H1 (cell line): ENCODE results near the gene OR2A12. TPM values are rescaled to one million over a fixed set of nuclear protein-coding genes. Genes with fewer than 3 reads are reported as not detected.

ENCODE experiments used
- CTCF ChIA-PET: fragments of 300-600 bp; sonication (Branson Sonifier 250); formaldehyde crosslinking; loops from one replicate; lab custom pipeline; 2021; ENCODE audit not compliant: partially characterized antibody; lab: Charles Lee
- POLR2A ChIA-PET: fragments of 300-600 bp; sonication (Branson Sonifier 250); formaldehyde crosslinking; loops from one replicate; lab custom pipeline; 2021; ENCODE audit warnings: inconsistent platforms; ENCODE audit not compliant: partially characterized antibody; lab: Charles Lee
- DNase-seq, 2 experiments: peaks; one replicate each; pipeline versions ENCODE4 v3.0.0 to v3.0.0-alpha.2; 2010 to 2022; ENCODE audit warnings: low spot score in 2 of 2, low read depth in 1 of 2, mixed read lengths in 1 of 2
- FAIRE-seq: peaks from 2 replicates; lab custom pipeline; 2011; peaks lifted over from hg19 to GRCh38; lab: Jason Lieb, UNC
- H2AFZ ChIP-seq: 2 replicates; pipeline ENCODE4 v1.8.1; 2012; ENCODE audit warnings: low read length, inconsistent platforms
- H2AK5ac ChIP-seq: 2 replicates; pipeline ENCODE4 v1.6.1; 2013; ENCODE audit warnings: low read depth, low read length
- H2BK120ac ChIP-seq: replicated peaks from 2 replicates; pipeline ENCODE3; 2013; ENCODE audit warnings: low read depth, low read length, inconsistent platforms
- H2BK12ac ChIP-seq: 2 replicates; pipeline ENCODE4 v1.6.1; 2013; ENCODE audit warnings: low read depth, low read length
- H2BK15ac ChIP-seq: 2 replicates; pipeline ENCODE4 v1.6.1; 2013; ENCODE audit warnings: low read length
- H2BK20ac ChIP-seq: 2 replicates; pipeline ENCODE4 v1.6.1; 2013; ENCODE audit warnings: low read length
- H2BK5ac ChIP-seq: 2 replicates; pipeline ENCODE4 v1.6.1; 2013; ENCODE audit warnings: low read depth, low read length
- H3K14ac ChIP-seq: 2 replicates; pipeline ENCODE4 v1.6.1; 2013; ENCODE audit warnings: inconsistent platforms; ENCODE audit not compliant: insufficient read length
- H3K18ac ChIP-seq: 2 replicates; pipeline ENCODE4 v1.6.1; 2013; ENCODE audit warnings: low read length; ENCODE audit errors: extremely low read depth
- H3K23ac ChIP-seq: 2 replicates; pipeline ENCODE4 v1.6.1; 2013; ENCODE audit warnings: inconsistent platforms; ENCODE audit not compliant: insufficient read length
- H3K23me2 ChIP-seq: 2 replicates; pipeline ENCODE4 v1.6.1; 2013; ENCODE audit warnings: low read depth, low read length
- H3K27ac ChIP-seq: 2 replicates; pipeline ENCODE4 v1.6.1; 2011; ENCODE audit warnings: low read depth, low read length, inconsistent platforms
- H3K27me3 ChIP-seq, 4 experiments: replicated peaks in 1 of 4; 1 replicate in 1 of 4; 2 replicates in 3 of 4; pipeline versions ENCODE4 v1.6.1 to v1.8.1; 2011 to 2013; ENCODE audit warnings: low read length in 3 of 4, mild to moderate bottlenecking in 3 of 4, inconsistent platforms in 2 of 4, mixed read lengths in 2 of 4, moderate library complexity in 1 of 4; ENCODE audit not compliant: control insufficient read depth in 3 of 4, insufficient read depth in 3 of 4; ENCODE audit errors: extremely low read depth in 1 of 4
- H3K36me3 ChIP-seq, 4 experiments: 2 replicates each; pipeline versions ENCODE4 v1.6.1 to v1.8.1; 2011 to 2013; ENCODE audit warnings: mild to moderate bottlenecking in 4 of 4, low read length in 3 of 4, moderate library complexity in 2 of 4, control low read depth in 1 of 4, inconsistent platforms in 1 of 4; ENCODE audit not compliant: insufficient read depth in 4 of 4, control insufficient read depth in 2 of 4
- H3K4ac ChIP-seq: replicated peaks from 2 replicates; pipeline ENCODE3; 2013; ENCODE audit warnings: low read length, low read depth, mixed read lengths, inconsistent platforms; ENCODE audit not compliant: insufficient read length
- H3K4me1 ChIP-seq, 4 experiments: replicated peaks in 1 of 4; 1 replicate in 1 of 4; 2 replicates in 3 of 4; pipeline versions ENCODE4 v1.6.1 to v1.8.1; 2011 to 2013; ENCODE audit warnings: low read length in 3 of 4, inconsistent platforms in 2 of 4, mixed read lengths in 1 of 4; ENCODE audit not compliant: insufficient read depth in 4 of 4, control insufficient read depth in 3 of 4
- H3K4me2 ChIP-seq, 2 experiments: 2 replicates each; pipeline versions ENCODE4 v1.6.1 to v1.8.1; 2011 to 2013; ENCODE audit warnings: low read depth in 2 of 2, low read length in 2 of 2, control low read depth in 1 of 2, inconsistent platforms in 1 of 2, mild to moderate bottlenecking in 1 of 2; ENCODE audit not compliant: insufficient read depth in 1 of 2
- H3K4me3 ChIP-seq, 4 experiments: fragments of 200-600, 300-600 bp in 1 of 4; sonication (generic), shearing (Covaris generic), sonication (Bioruptor Twin) in 1 of 4; 2 replicates each; pipeline versions ENCODE4 v1.5.1 to v1.8.1; 2011 to 2016; ENCODE audit warnings: low read length in 4 of 4, low read depth in 3 of 4, control low read depth in 2 of 4, inconsistent platforms in 2 of 4, mild to moderate bottlenecking in 2 of 4, mixed read lengths in 1 of 4, moderate library complexity in 1 of 4; ENCODE audit not compliant: insufficient read depth in 2 of 4; ENCODE audit errors: extremely low read depth in 1 of 4
- H3K56ac ChIP-seq: replicated peaks from 2 replicates; pipeline ENCODE3; 2013; ENCODE audit warnings: low read depth, mild to moderate bottlenecking, mixed read lengths, low read length, inconsistent platforms; ENCODE audit not compliant: insufficient read length
- H3K79me1 ChIP-seq: 2 replicates; pipeline ENCODE4 v1.6.1; 2013; ENCODE audit warnings: low read depth, low read length, control low read depth
- H3K79me2 ChIP-seq, 2 experiments: 2 replicates each; pipeline versions ENCODE4 v1.6.1 to v1.8.1; 2012 to 2013; ENCODE audit warnings: low read length in 2 of 2, mild to moderate bottlenecking in 2 of 2, inconsistent platforms in 1 of 2; ENCODE audit not compliant: insufficient read depth in 2 of 2, control insufficient read depth in 1 of 2
- H3K9ac ChIP-seq, 4 experiments: replicated peaks in 1 of 4; 1 replicate in 1 of 4; 2 replicates in 3 of 4; pipeline versions ENCODE4 v1.6.1 to v1.8.1; 2011 to 2013; ENCODE audit warnings: low read depth in 3 of 4, low read length in 3 of 4, control low read depth in 2 of 4, mild to moderate bottlenecking in 2 of 4, moderate library complexity in 2 of 4, inconsistent platforms in 1 of 4; ENCODE audit errors: extremely low read depth in 1 of 4
- H3K9me3 ChIP-seq, 2 experiments: 2 replicates each; pipeline versions ENCODE4 v1.6.1 to v1.8.1; 2012 to 2013; ENCODE audit warnings: mild to moderate bottlenecking in 2 of 2, moderate library complexity in 2 of 2, control low read depth in 1 of 2, inconsistent platforms in 1 of 2, low read depth in 1 of 2, low read length in 1 of 2, mixed read lengths in 1 of 2; ENCODE audit not compliant: insufficient read depth in 2 of 2
- H4K20me1 ChIP-seq, 2 experiments: replicated peaks in 1 of 2; 2 replicates each; pipeline versions ENCODE3 to v1.8.1; 2011 to 2013; ENCODE audit warnings: inconsistent platforms in 2 of 2, low read length in 2 of 2, mild to moderate bottlenecking in 1 of 2; ENCODE audit not compliant: insufficient read depth in 2 of 2, control insufficient read depth in 1 of 2
- H4K5ac ChIP-seq: 2 replicates; pipeline ENCODE4 v1.6.1; 2013; ENCODE audit warnings: low read length, low read depth, mixed read lengths, inconsistent platforms; ENCODE audit not compliant: insufficient read length
- H4K8ac ChIP-seq: 2 replicates; pipeline ENCODE4 v1.8.0; 2013; ENCODE audit warnings: mild to moderate bottlenecking, moderate library complexity, low read length, inconsistent platforms; ENCODE audit not compliant: insufficient read depth; ENCODE audit errors: extremely low read depth
- H4K91ac ChIP-seq: replicated peaks from 2 replicates; pipeline ENCODE3; 2013; ENCODE audit warnings: low read length, mixed read lengths, inconsistent platforms; ENCODE audit not compliant: insufficient read length
- EGR1 ChIP-seq: IDR thresholded peaks from 2 replicates; pipeline ENCODE4 v1.6.1; 2011; ENCODE audit warnings: low read depth, low read length, borderline replicate concordance
- YY1 ChIP-seq: IDR thresholded peaks from 2 replicates; pipeline ENCODE4 v1.6.1; 2011; ENCODE audit warnings: low read depth, mild to moderate bottlenecking, low read length
- WGBS, 2 experiments: shearing (Covaris generic) in 1 of 2; methylation state at CpG; one replicate each; pipeline versions ENCODE4 v1.1.6 to v1.1.7; 2013 to 2015; ENCODE audit warnings: low lambda C conversion rate in 2 of 2, mixed read lengths in 2 of 2, inconsistent platforms in 1 of 2, low coverage in 1 of 2, missing lambda C conversion rate in 1 of 2; ENCODE audit not compliant: insufficient replicate concordance in 2 of 2, insufficient coverage in 1 of 2, insufficient read length in 1 of 2; ENCODE audit errors: extremely low coverage in 1 of 2, missing lambda C conversion rate in 1 of 2; 5-methylcytosine and 5-hydroxymethylcytosine counted together
- polyA plus RNA-seq, 7 experiments: library from polyadenylated mRNA; depleted of rRNA in 3 of 7; stranded (reverse) in 5 of 7; unstranded in 2 of 7; fragments of >200 nt in 5 of 7; fragments of 200-250 nt in 2 of 7; gene quantifications; 1 replicate in 5 of 7; 2 replicates in 1 of 7; 4 replicates in 1 of 7; pipeline versions ENCODE4 v1.2.1 to v1.2.3, GENCODE V29; 2011 to 2013; ENCODE audit warnings: missing spikeins in 2 of 7, mixed read lengths in 2 of 7
- total RNA-seq: library from RNA; stranded (reverse); fragmentation: NEBNext Ultra II Directional; extraction: Animal tissue kit (Norgen Biotek cat#: 25700); gene quantifications from 2 replicates; pipeline ENCODE4 v1.2.1, GENCODE V29; 2021

The OR2A12 gene
- total and polyA plus RNA-seq, 2 of the 8 experiments (the other 6 are each of a cell fraction or from before 2014, with no cell fraction given) = not detected

DNA sequence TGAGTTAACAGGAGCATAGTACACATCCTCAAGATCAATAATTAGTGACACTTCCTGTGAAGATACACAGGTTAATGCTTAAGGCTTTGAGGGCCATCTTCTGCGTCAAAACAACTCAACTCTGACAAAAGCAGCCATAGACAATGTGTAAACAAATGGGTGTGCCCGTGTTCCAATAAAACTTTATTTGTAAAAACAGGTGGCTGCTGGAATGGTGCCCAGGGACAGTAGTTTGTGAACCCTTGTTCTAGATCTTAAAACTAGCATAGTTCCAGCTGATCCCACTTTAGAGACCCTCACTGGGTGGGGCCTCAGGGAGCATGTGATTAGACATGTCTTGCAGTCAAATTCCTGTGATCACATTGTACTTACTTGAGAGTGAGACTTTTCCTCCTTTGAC is 44.7 kb downstream of the OR2A12 start:
- Histone ChIP-seq H2BK5ac (no peak overlapping the region), H3K4me1 (no peaks in the 10 kb centered on the region), H3K4me3 (no peak overlapping the region), H3K27ac (no peak overlapping the region), H3K4me2 (no peak overlapping the region), H2AK5ac (no peak overlapping the region), H3K56ac (no peak overlapping the region), H3K27me3 (no peaks in the 10 kb centered on the region), H3K79me1 (no peaks in the 10 kb centered on the region), H3K79me2 (no peaks in the 10 kb centered on the region), H3K36me3 (no peaks in the 10 kb centered on the region), H3K9ac (no peak overlapping the region), H3K4ac (no peak overlapping the region), H3K9me3 (no peaks in the 10 kb centered on the region), H4K20me1 (no peaks in the 10 kb centered on the region), H3K18ac (no peak overlapping the region), H2BK12ac (no peak overlapping the region), H2BK120ac (no peak overlapping the region), H4K91ac (no peak overlapping the region), H2BK20ac (no peak overlapping the region), H4K5ac (no peak overlapping the region), H3K23me2 (no peaks in the 10 kb centered on the region), H3K23ac (no peak overlapping the region), H3K14ac (no peak overlapping the region), H2AFZ (no peak overlapping the region), H4K8ac (no peak overlapping the region), H2BK15ac (no peak overlapping the region)
- FAIRE-seq = no peak
- no peak for DNase-seq
- POLR2A ChIA-PET = no interaction called here
- CTCF ChIA-PET = interaction anchor here (1.2 to 1.3 kb wide), 2 partner anchors 66 to 323 kb away, joined by 3 to 4 read pairs; no protein-coding TSS in a partner anchor
- WGBS, 2 experiments = 88% methylated on average over 2 of the region's 2 CpGs; no CpG with 5 or more reads in 1 of the 2 experiments
- no peak for TF ChIP-seq EGR1
- no peak for TF ChIP-seq YY1
- TF ChIP-seq, all 59 proteins: peak for 0
